Measurements from ENCODE around the gene TLX3.

DNA sequence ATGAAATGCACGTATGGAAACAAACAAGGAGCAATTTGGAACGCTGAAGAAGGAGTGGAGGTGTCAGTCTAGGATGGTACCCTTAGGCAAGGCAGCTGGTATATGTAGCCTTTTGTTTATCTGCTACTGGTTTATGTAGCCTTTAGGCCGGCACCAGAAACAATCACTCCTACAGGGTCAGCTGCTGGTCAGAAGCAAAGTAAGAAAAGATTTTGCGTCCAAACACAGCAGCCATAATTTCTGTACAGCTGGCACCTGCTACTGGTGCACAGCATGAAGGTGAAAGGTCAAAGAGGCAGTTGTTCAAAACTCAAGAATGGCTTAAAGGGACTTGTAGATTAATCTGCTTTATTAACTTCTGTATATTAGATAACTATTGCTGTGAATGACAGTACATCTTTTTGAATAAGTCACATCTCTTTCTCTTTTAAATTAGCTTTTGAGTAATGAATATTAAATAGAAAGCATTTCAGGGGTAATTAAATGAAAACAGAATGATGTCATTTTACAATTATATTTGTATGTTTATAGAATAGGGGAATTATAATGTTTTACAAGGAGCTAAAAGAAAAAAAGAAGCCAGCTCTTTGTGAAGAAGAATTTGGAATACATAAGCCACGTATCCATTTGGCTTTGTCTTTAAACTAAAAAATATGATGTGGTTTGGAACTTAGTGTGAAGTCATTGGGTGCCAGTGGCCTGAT is 33.1 kb upstream of the TLX3 start:
- TF ChIP-seq POLR2AphosphoS5 (IDR thresholded peaks at IDR 0.05) (no peak), POLR2A (IDR thresholded peaks at IDR 0.05) (no peak)
